CD4-positive, alpha-beta T cell (primary cell): Measurements from ENCODE around the gene STX18. TPM values are rescaled to one million over a fixed set of nuclear protein-coding genes. Genes with fewer than 3 reads are reported as not detected.

Experiments used
- ATAC-seq: fragments of 200-7000 bp; cut with Tn5 transposase; one replicate; pipeline ENCODE4 v1.10.0; 2022; ENCODE audit warnings: mild to moderate bottlenecking; ENCODE audit not compliant: poor library complexity
- CTCF ChIA-PET: fragments of 350-600 bp; sonication (Branson Sonifier 250); formaldehyde crosslinking; loops from one replicate; lab custom pipeline; 2021; ENCODE audit warnings: antibody characterized with exemption, inconsistent platforms; lab: Charles Lee
- POLR2A ChIA-PET: fragments of 350-600 bp; sonication (Branson Sonifier 250); formaldehyde crosslinking; loops from one replicate; lab custom pipeline; 2021; ENCODE audit warnings: antibody characterized with exemption, inconsistent platforms; lab: Charles Lee
- DNase-seq, 14 experiments: peaks; one replicate each; pipeline ENCODE4 v3.0.0-alpha.2; 2013 to 2020; ENCODE audit warnings: mixed read lengths in 2 of 14
- H3K27ac ChIP-seq, 2 donors: one replicate each; pipeline versions ENCODE4 v1.5.1 to v1.7.0; 2013; ENCODE audit warnings: low read length in 2 of 2, low read depth in 1 of 2, mild to moderate bottlenecking in 1 of 2
- H3K27me3 ChIP-seq, 2 experiments: 1 replicate in 1 of 2; 2 replicates in 1 of 2; pipeline versions ENCODE4 v1.6.1 to v1.7.0; 2013; ENCODE audit warnings: low read length in 2 of 2, control low read depth in 1 of 2, mild to moderate bottlenecking in 1 of 2, moderate library complexity in 1 of 2; ENCODE audit not compliant: insufficient read depth in 2 of 2, control insufficient read depth in 1 of 2
- H3K36me3 ChIP-seq: one replicate; pipeline ENCODE4 v1.6.1; 2013; ENCODE audit warnings: low read length, control low read depth; ENCODE audit not compliant: insufficient read depth
- H3K4me1 ChIP-seq: one replicate; pipeline ENCODE4 v1.6.1; 2013; ENCODE audit warnings: low read length, control low read depth; ENCODE audit not compliant: insufficient read depth
- H3K4me3 ChIP-seq: one replicate; pipeline ENCODE4 v1.5.1; 2013; ENCODE audit warnings: mild to moderate bottlenecking, low read length, moderate library complexity
- H3K9me3 ChIP-seq, 2 experiments: 1 replicate in 1 of 2; 2 replicates in 1 of 2; pipeline versions ENCODE4 v1.6.1 to v1.7.0; 2013; ENCODE audit warnings: low read length in 2 of 2, mild to moderate bottlenecking in 2 of 2, control low read depth in 1 of 2, moderate library complexity in 1 of 2; ENCODE audit not compliant: control insufficient read depth in 1 of 2, insufficient read depth in 1 of 2
- H3K27ac Mint-ChIP-seq: one replicate; pipeline ENCODE4 v1.8.0; 2020; ENCODE audit warnings: mixed read lengths
- H3K27me3 Mint-ChIP-seq: one replicate; pipeline ENCODE4 v1.8.0; 2021; ENCODE audit warnings: mixed read lengths
- H3K36me3 Mint-ChIP-seq: one replicate; pipeline ENCODE4 v1.8.0; 2021; ENCODE audit warnings: low read depth, mixed read lengths
- H3K4me1 Mint-ChIP-seq: one replicate; pipeline ENCODE4 v1.8.0; 2021; ENCODE audit warnings: low read depth, mixed read lengths
- H3K4me3 Mint-ChIP-seq: one replicate; pipeline ENCODE4 v1.8.0; 2020; ENCODE audit warnings: mild to moderate bottlenecking, mixed read lengths
- H3K9me3 Mint-ChIP-seq: one replicate; pipeline ENCODE4 v1.8.0; 2020; ENCODE audit warnings: mixed read lengths
- CTCF ChIP-seq: fragments of 200-600 bp; IDR thresholded peaks from one replicate; pipeline ENCODE4 v1.8.0; 2022; ENCODE audit warnings: antibody characterized with exemption, mild to moderate bottlenecking
- intact Hi-C, 2 experiments: fragments of 100-400 bp; cut with DNase I in 1 of 2; cut with micrococcal nuclease in 1 of 2; formaldehyde crosslinking; loops; one replicate each; pipeline versions ENCODE4 v1.15.1 to v1.9.0; 2023 to 2025; cut with DNase I, micrococcal nuclease
- total RNA-seq, 174 experiments: library from RNA in 2 of 174; stranded (reverse) in 2 of 174; gene quantifications; one replicate each; pipeline ENCODE4 v1.2.3 and lab custom pipeline; 2021 to 2026

STX18 gene
- total RNA-seq, 2 experiments from 2014 or later: 15.2 to 15.5 TPM

GRCh38 chr4:4390046-4390445, 151.8 kb downstream of the STX18 start:
- POLR2A ChIA-PET: no interaction called here
- H3K9me3 Mint-ChIP-seq: no peaks in the 10 kb centered on the region
- no peak overlapping the region for H3K27ac Mint-ChIP-seq

GRCh38 chr4:4388836-4389575, 152.8 kb downstream of the STX18 start:
- Histone ChIP-seq H3K27ac (no peak overlapping the region), H3K27me3 (peaks cover 3 to 15% of the 10 kb centered on the region in 2 experiments), H3K4me3 (no peak overlapping the region), H3K36me3 (peaks cover 11% of the 10 kb centered on the region), H3K9me3 (peaks cover 0 to 5% of the 10 kb centered on the region in 2 experiments), H3K4me1 (peaks cover 25% of the 10 kb centered on the region)
- no peaks in the 10 kb centered on the region for H3K9me3 Mint-ChIP-seq
- peaks cover 11% of the 10 kb centered on the region for H3K27me3 Mint-ChIP-seq
- POLR2A ChIA-PET: no interaction called here
- no peak for ATAC-seq
- no peak overlapping the region for H3K27ac Mint-ChIP-seq
- CTCF ChIA-PET: no interaction called here
- H3K4me3 Mint-ChIP-seq: peak overlapping the region; percentile 40
- H3K36me3 Mint-ChIP-seq: peaks cover 17% of the 10 kb centered on the region
- peaks cover 17% of the 10 kb centered on the region for H3K4me1 Mint-ChIP-seq
- no peak for DNase-seq
- intact Hi-C loops: no loop called here
- no peak for TF ChIP-seq CTCF

More at GRCh38 chr4:4390046-4390445, 151.8 kb downstream of the STX18 start:
- H3K27me3 Mint-ChIP-seq: peaks cover under 1% of the 10 kb centered on the region
- Histone ChIP-seq H3K9me3 (peaks cover 0 to 5% of the 10 kb centered on the region in 2 experiments), H3K4me3 (no peak overlapping the region), H3K27ac (no peak overlapping the region), H3K4me1 (peaks cover 25% of the 10 kb centered on the region), H3K27me3 (peaks cover 3 to 10% of the 10 kb centered on the region in 2 experiments), H3K36me3 (peaks cover 11% of the 10 kb centered on the region)
- peaks cover 17% of the 10 kb centered on the region for H3K36me3 Mint-ChIP-seq
- no peak for DNase-seq
- TF ChIP-seq CTCF: no peak
- H3K4me1 Mint-ChIP-seq: peaks cover 13% of the 10 kb centered on the region
- no peak overlapping the region for H3K4me3 Mint-ChIP-seq
- intact Hi-C loops: loop anchor here in 1 of 2 experiments (5.0 kb wide), 1 partner anchor 37 kb away; no protein-coding TSS in a partner anchor
- no peak for ATAC-seq
- CTCF ChIA-PET: no interaction called here

- CTCF ChIA-PET: no interaction called here
- POLR2A ChIA-PET: interaction anchor here (1.9 kb wide), 1 partner anchor 39 kb away, joined by 12 read pairs; no protein-coding TSS in a partner anchor
- peaks cover 7% of the 10 kb centered on the region for H3K36me3 ChIP-seq
- peaks cover 0 to 5% of the 10 kb centered on the region in 2 experiments for H3K9me3 ChIP-seq
- peaks cover 25% of the 10 kb centered on the region for H3K4me1 ChIP-seq
- H3K4me3 Mint-ChIP-seq: peak overlapping the region; percentile 87
- H3K27ac Mint-ChIP-seq: no peak overlapping the region
- H3K4me1 Mint-ChIP-seq: peaks cover 17% of the 10 kb centered on the region
- peak overlapping the region; percentile 52 for H3K4me3 ChIP-seq
- intact Hi-C loops: no loop called here
- H3K27me3 Mint-ChIP-seq: peaks cover 13% of the 10 kb centered on the region
- H3K36me3 Mint-ChIP-seq: peaks cover 12% of the 10 kb centered on the region
- no peak overlapping the region for H3K27ac ChIP-seq
- no peak for TF ChIP-seq CTCF
- DNase-seq: no peak
- peaks cover 3 to 15% of the 10 kb centered on the region in 2 experiments for H3K27me3 ChIP-seq
- ATAC-seq: no peak
- H3K9me3 Mint-ChIP-seq: no peaks in the 10 kb centered on the region
Observed at GRCh38 chr4:4388311-4388790, 153.5 kb downstream of the STX18 start.
